Renal pelvis (tissue), 4 donors: ENCODE measurements around the gene PEX6. TPM values are rescaled to one million over a fixed set of nuclear protein-coding genes. Genes with fewer than 3 reads are reported as not detected.

Experiments used
- DNase-seq: peaks from one replicate; pipeline ENCODE4 v3.0.0-alpha.2; 2013
- polyA plus RNA-seq, 3 donors: library from polyadenylated mRNA; unstranded; fragments of 120-200 nt; gene quantifications; one replicate each; pipeline ENCODE4 v1.2.1, GENCODE V29; 2013; ENCODE audit not compliant: insufficient read length in 3 of 3

The PEX6 gene
- polyA plus RNA-seq, 3 donors = 27.8 to 35.3 (median 33.0) TPM

GRCh38 chr6:42938987-42939809 lies 39.8 kb downstream of the PEX6 start:
- DNase-seq = no peak

- no peak for DNase-seq
Observed at GRCh38 chr6:42938428-42938796, 40.6 kb downstream of the PEX6 start.

GRCh38 chr6:42937548-42938427 lies 41.2 kb downstream of the PEX6 start:
- no peak for DNase-seq

GRCh38 chr6:42936398-42936797 lies 42.6 kb downstream of the PEX6 start:
- no peak for DNase-seq

- DNase-seq = no peak
Observed at GRCh38 chr6:42935322-42935721, 43.7 kb downstream of the PEX6 start.

GRCh38 chr6:42933205-42933604 lies 45.8 kb downstream of the PEX6 start:
- DNase-seq = no peak

GRCh38 chr6:42932412-42932811 lies 46.6 kb downstream of the PEX6 start:
- no peak for DNase-seq

GRCh38 chr6:42929821-42930360 lies 49.1 kb downstream of the PEX6 start:
- peak; percentile 65 for DNase-seq

- peak; percentile 96 for DNase-seq
Observed at GRCh38 chr6:42928986-42929820, 49.8 kb downstream of the PEX6 start, which contains the start of gene CNPY3. CNPY3 (plus strand) TSS chr6:42929480; CDS start chr6:42929571, 91 bp downstream.

- DNase-seq = no peak
Observed at GRCh38 chr6:42925248-42925857, 53.6 kb downstream of the PEX6 start.

- DNase-seq = no peak
Observed at GRCh38 chr6:42923666-42924065, 55.3 kb downstream of the PEX6 start.

- no peak for DNase-seq
Observed at GRCh38 chr6:42921801-42922200, 57.2 kb downstream of the PEX6 start.

GRCh38 chr6:42916288-42916687 lies 62.7 kb downstream of the PEX6 start:
- DNase-seq = no peak

- DNase-seq = no peak
Observed at GRCh38 chr6:42915732-42916131, 63.2 kb downstream of the PEX6 start, which contains the start of gene PTCRA. PTCRA (plus strand) TSS chr6:42916053; CDS start chr6:42916070, 17 bp downstream.

GRCh38 chr6:42914546-42914945 lies 64.4 kb downstream of the PEX6 start:
- DNase-seq = no peak

Other genes starting within 250 kb of the PEX6 start
- gene TBCC, start 233.1 kb downstream of the PEX6 start, polyA plus RNA-seq = 10 to 100 TPM; 24.3 to 26.1 (median 24.6) TPM
- gene BICRAL, start 197.1 kb downstream of the PEX6 start, polyA plus RNA-seq = 10 to 100 TPM; 13.9 to 17.3 (median 15.2) TPM
- 100 to 1,000 TPM in 2 of 3 donors, 10 to 100 TPM in 1; 87.3 to 135 (median 113) TPM for gene RPL7L1, start 99.6 kb downstream of the PEX6 start, polyA plus RNA-seq
- under 1 TPM; 0.23 to 0.48 (median 0.41) TPM for gene PTCRA, start 63.1 kb downstream of the PEX6 start, polyA plus RNA-seq
- gene CNPY3, start 49.7 kb downstream of the PEX6 start, polyA plus RNA-seq = 10 to 100 TPM; 59.3 to 68.5 (median 61.7) TPM
- 1 to 10 TPM in 2 of 3 donors, under 1 TPM in 1; 0.57 to 1.9 (median 1.5) TPM for gene GNMT, start 18.4 kb downstream of the PEX6 start, polyA plus RNA-seq
- 10 to 100 TPM; 60.6 to 63.9 (median 62.5) TPM for gene PPP2R5D, start 5.4 kb upstream of the PEX6 start, polyA plus RNA-seq
- gene MEA1, start 34.8 kb upstream of the PEX6 start, polyA plus RNA-seq = 100 to 1,000 TPM in 1 of 3 donors, 10 to 100 TPM in 2; 82.2 to 103 (median 85.9) TPM
- gene KLHDC3, start 35.1 kb upstream of the PEX6 start, polyA plus RNA-seq = 100 to 1,000 TPM in 2 of 3 donors, 10 to 100 TPM in 1; 95.6 to 106 (median 106) TPM
- 10 to 100 TPM; 54.1 to 59.7 (median 56.8) TPM for gene RRP36, start 42.4 kb upstream of the PEX6 start, polyA plus RNA-seq
- 10 to 100 TPM; 55.9 to 62.2 (median 59.2) TPM for gene CUL7, start 74.7 kb upstream of the PEX6 start, polyA plus RNA-seq
- 10 to 100 TPM; 65.2 to 69.9 (median 69.9) TPM for gene MRPL2, start 80.3 kb upstream of the PEX6 start, polyA plus RNA-seq
- gene KLC4, start 80.5 kb upstream of the PEX6 start, polyA plus RNA-seq = 10 to 100 TPM; 58.0 to 82.5 (median 78.5) TPM
- 100 to 1,000 TPM; 229 to 267 (median 251) TPM for gene PTK7, start 97.1 kb upstream of the PEX6 start, polyA plus RNA-seq
- gene SRF, start 192.1 kb upstream of the PEX6 start, polyA plus RNA-seq = 10 to 100 TPM; 29.0 to 34.7 (median 32.5) TPM
- gene CUL9, start 203.0 kb upstream of the PEX6 start, polyA plus RNA-seq = 10 to 100 TPM; 34.3 to 52.2 (median 47.5) TPM